ENCODE data around the gene PITPNB. TPM values are rescaled to one million over a fixed set of nuclear protein-coding genes. Genes with fewer than 3 reads are reported as not detected.

The PITPNB gene
- total and polyA plus RNA-seq, 2 donors from 2014 or later, result 23.7 to 72.0 TPM

- Histone ChIP-seq H3K4me1 (ENCODE audit: control insufficient read depth in 2 of 3, insufficient read depth in 2 of 3, low read depth in 1 of 3, low read length in 3 of 3) (no peaks in the 10 kb centered on the region), H3K4me3 (ENCODE audit: low read length in 3 of 3) (no peak overlapping the region), H3K27me3 (ENCODE audit: control insufficient read depth, insufficient read depth, low read length) (no peaks in the 10 kb centered on the region), H3K36me3 (ENCODE audit: control insufficient read depth in 2 of 3, insufficient read depth in 3 of 3, low read length in 3 of 3) (peaks cover 12 to 32% (median 13%) of the 10 kb centered on the region in 3 donors), H3K27ac (ENCODE audit: low read depth in 2 of 2, low read length in 2 of 2) (no peak overlapping the region), H3K9me3 (ENCODE audit: control insufficient read depth in 2 of 3, insufficient read depth in 1 of 3, low read length in 3 of 3) (no peaks in the 10 kb centered on the region), H3K9ac (ENCODE audit: low read length in 3 of 3) (no peak overlapping the region)
- FAIRE-seq, result no peak
- DNase-seq, result no peak
- intact Hi-C loops (cut with DNase I), result no loop called here
- TF ChIP-seq CTCF (IDR thresholded peaks at IDR 0.05; ENCODE audit: borderline replicate concordance, extremely low read depth, insufficient read depth), result no peak
Observed at GRCh38 chr22:27851974-27852746, 66.9 kb downstream of the PITPNB start.

- Histone ChIP-seq H3K4me3 (ENCODE audit: low read length in 3 of 3) (no peak overlapping the region), H3K9ac (ENCODE audit: low read length in 3 of 3) (no peak overlapping the region), H3K9me3 (ENCODE audit: control insufficient read depth in 2 of 3, insufficient read depth in 1 of 3, low read length in 3 of 3) (no peaks in the 10 kb centered on the region), H3K36me3 (ENCODE audit: control insufficient read depth in 2 of 3, insufficient read depth in 3 of 3, low read length in 3 of 3) (peaks cover 2 to 13% (median 3%) of the 10 kb centered on the region in 3 donors), H3K4me1 (ENCODE audit: control insufficient read depth in 2 of 3, insufficient read depth in 2 of 3, low read depth in 1 of 3, low read length in 3 of 3) (no peaks in the 10 kb centered on the region), H3K27ac (ENCODE audit: low read depth in 2 of 2, low read length in 2 of 2) (no peak overlapping the region), H3K27me3 (ENCODE audit: control insufficient read depth, insufficient read depth, low read length) (no peaks in the 10 kb centered on the region)
- no peak for FAIRE-seq
- intact Hi-C loops (cut with DNase I), result no loop called here
- TF ChIP-seq CTCF (IDR thresholded peaks at IDR 0.05; ENCODE audit: borderline replicate concordance, extremely low read depth, insufficient read depth), result no peak
- peak in 2 of 5 donors; percentile 53 to 62 for DNase-seq
Observed at GRCh38 chr22:27850000-27850521, 69.0 kb downstream of the PITPNB start.

GRCh38 chr22:27848005-27848404 lies 71.1 kb downstream of the PITPNB start:
- DNase-seq (no peak), FAIRE-seq (no peak)
- Histone ChIP-seq H3K36me3 (ENCODE audit: control insufficient read depth in 2 of 3, insufficient read depth in 3 of 3, low read length in 3 of 3) (peaks cover 0 to 8% (median 2%) of the 10 kb centered on the region in 3 donors), H3K9ac (ENCODE audit: low read length in 3 of 3) (no peak overlapping the region), H3K4me3 (ENCODE audit: low read length in 3 of 3) (no peak overlapping the region), H3K9me3 (ENCODE audit: control insufficient read depth in 2 of 3, insufficient read depth in 1 of 3, low read length in 3 of 3) (no peaks in the 10 kb centered on the region), H3K4me1 (ENCODE audit: control insufficient read depth in 2 of 3, insufficient read depth in 2 of 3, low read depth in 1 of 3, low read length in 3 of 3) (no peaks in the 10 kb centered on the region), H3K27me3 (ENCODE audit: control insufficient read depth, insufficient read depth, low read length) (no peaks in the 10 kb centered on the region), H3K27ac (ENCODE audit: low read depth in 2 of 2, low read length in 2 of 2) (no peak overlapping the region)
- intact Hi-C loops (cut with DNase I), result no loop called here
- no peak for TF ChIP-seq CTCF (IDR thresholded peaks at IDR 0.05; ENCODE audit: borderline replicate concordance, extremely low read depth, insufficient read depth)

All from kidney (tissue), 14 donors.